Nephron (organoid): ENCODE results near the gene PNLIPRP2.

Source experiments
- H3K27ac Mint-ChIP-seq, 3 experiments: 2 replicates each; pipeline ENCODE4 v1.8.0; 2020; ENCODE audit warnings: mixed read lengths in 3 of 3, mild to moderate bottlenecking in 2 of 3, moderate library complexity in 1 of 3
- H3K27me3 Mint-ChIP-seq: 2 replicates; pipeline ENCODE4 v1.8.0; 2021; ENCODE audit warnings: low read depth, mild to moderate bottlenecking, moderate library complexity, mixed read lengths
- H3K36me3 Mint-ChIP-seq: 2 replicates; pipeline ENCODE4 v1.8.0; 2020; ENCODE audit warnings: low read depth, mixed read lengths
- H3K4me1 Mint-ChIP-seq: 2 replicates; pipeline ENCODE4 v1.8.0; 2020; ENCODE audit warnings: mixed read lengths
- H3K4me3 Mint-ChIP-seq, 3 experiments: 2 replicates each; pipeline ENCODE4 v1.8.0; 2020; ENCODE audit warnings: mild to moderate bottlenecking in 3 of 3, mixed read lengths in 3 of 3, moderate library complexity in 2 of 3
- H3K9me3 Mint-ChIP-seq: 2 replicates; pipeline ENCODE4 v1.8.0; 2020; ENCODE audit warnings: mixed read lengths
- CTCF ChIP-seq, 3 experiments: fragments of 200-600 bp; sonication (generic); IDR thresholded peaks; one replicate each; pipeline ENCODE4 v1.5.0; 2021; ENCODE audit warnings: antibody characterized with exemption in 3 of 3; ENCODE audit not compliant: unreplicated experiment in 3 of 3

The PNLIPRP2 gene

GRCh38 chr10:116620423-116621400 is at the start of gene PNLIPRP2:
PNLIPRP2 (plus strand) TSS chr10:116620953.
- no peak for TF ChIP-seq CTCF (IDR thresholded peaks at IDR 0.05; ENCODE audit: unreplicated experiment in 3 of 3)

GRCh38 chr10:116574797-116575196 is 46.0 kb upstream of the PNLIPRP2 start:
- H3K27ac Mint-ChIP-seq: no peak overlapping the region
- peaks cover 7% of the 10 kb centered on the region for H3K27me3 Mint-ChIP-seq
- no peaks in the 10 kb centered on the region for H3K4me1 Mint-ChIP-seq
- no peak for TF ChIP-seq CTCF (IDR thresholded peaks at IDR 0.05; ENCODE audit: unreplicated experiment in 3 of 3)
- no peaks in the 10 kb centered on the region for H3K36me3 Mint-ChIP-seq
- H3K4me3 Mint-ChIP-seq: no peak overlapping the region
- H3K9me3 Mint-ChIP-seq: peaks cover 5% of the 10 kb centered on the region

More at GRCh38 chr10:116620423-116621400, at the start of gene PNLIPRP2:
- no peaks in the 10 kb centered on the region for H3K9me3 Mint-ChIP-seq
- H3K27me3 Mint-ChIP-seq: peaks cover 9% of the 10 kb centered on the region
- H3K36me3 Mint-ChIP-seq: no peaks in the 10 kb centered on the region
- H3K4me1 Mint-ChIP-seq: no peaks in the 10 kb centered on the region
- H3K27ac Mint-ChIP-seq: no peak within 1 kb of the TSS
- no peak within 1 kb of the TSS for H3K4me3 Mint-ChIP-seq

GRCh38 chr10:116587878-116588591 is 32.7 kb upstream of the PNLIPRP2 start:
- H3K27ac Mint-ChIP-seq: no peak overlapping the region
- H3K4me3 Mint-ChIP-seq: no peak overlapping the region
- H3K9me3 Mint-ChIP-seq: no peaks in the 10 kb centered on the region
- peaks cover 6% of the 10 kb centered on the region for H3K4me1 Mint-ChIP-seq
- H3K36me3 Mint-ChIP-seq: no peaks in the 10 kb centered on the region
- no peak for TF ChIP-seq CTCF (IDR thresholded peaks at IDR 0.05; ENCODE audit: unreplicated experiment in 3 of 3)
- peaks cover 4% of the 10 kb centered on the region for H3K27me3 Mint-ChIP-seq

- Mint-ChIP-seq H3K4me3 (no peak overlapping the region), H3K27me3 (peaks cover 4% of the 10 kb centered on the region), H3K9me3 (no peaks in the 10 kb centered on the region), H3K4me1 (peaks cover 8% of the 10 kb centered on the region), H3K27ac (no peak overlapping the region), H3K36me3 (no peaks in the 10 kb centered on the region)
- no peak for TF ChIP-seq CTCF (IDR thresholded peaks at IDR 0.05; ENCODE audit: unreplicated experiment in 3 of 3)
Observed at GRCh38 chr10:116588995-116589394, 31.8 kb upstream of the PNLIPRP2 start.

- Mint-ChIP-seq H3K4me1 (peaks cover 10% of the 10 kb centered on the region), H3K27me3 (peaks cover 4% of the 10 kb centered on the region), H3K27ac (no peak overlapping the region), H3K36me3 (no peaks in the 10 kb centered on the region), H3K9me3 (no peaks in the 10 kb centered on the region), H3K4me3 (no peak overlapping the region)
- no peak for TF ChIP-seq CTCF (IDR thresholded peaks at IDR 0.05; ENCODE audit: unreplicated experiment in 3 of 3)
Observed at GRCh38 chr10:116589926-116590325, 30.8 kb upstream of the PNLIPRP2 start.
